Measurements from ENCODE around the gene DNA2. TPM values are rescaled to one million over a fixed set of nuclear protein-coding genes. Genes with fewer than 3 reads are reported as not detected.

The DNA2 gene
- total and polyA plus RNA-seq, 2 of the 13 experiments (the other 11 are each of a cell fraction or from before 2014, with no cell fraction given): 4.8 to 27.3 TPM

GRCh38 chr10:68406111-68406814 is 65.5 kb downstream of the DNA2 start:
- ChIA-PET CTCF (ENCODE audit: low intra/inter-chr PET ratio, low total read pairs) (no interaction called here), POLR2A (interaction anchor here (0.9 to 1.0 kb wide), 3 partner anchors 18 to 74 kb away, joined by 3 to 4 read pairs (median 3); partner anchors contain the start of genes HNRNPH3 and PBLD)
- no peak for FAIRE-seq
- WGBS (ENCODE audit: low lambda C conversion rate): under 1% methylated on average over 13 of the region's 38 CpGs
- H3K4me1 ChIP-seq (ENCODE audit: insufficient read depth, low read length): peaks cover 24% of the 10 kb centered on the region
- intact Hi-C loops (cut with micrococcal nuclease; ENCODE audit: unreplicated experiment): loop anchor here (10.0 kb wide), 2 partner anchors 61 to 139 kb away; no protein-coding TSS in a partner anchor
- H3K36me3 ChIP-seq (replicated peaks in 1 of 2; ENCODE audit: control insufficient read depth in 1 of 2, insufficient read depth in 2 of 2, low read length in 2 of 2): peaks cover 2% of the 10 kb centered on the region in 2 experiments; a peak in 4 of 5 replicates
- peaks cover 6% of the 10 kb centered on the region for H4K20me1 ChIP-seq (ENCODE audit: insufficient read depth, low read length)
- no peaks in the 10 kb centered on the region; a peak in 1 of 5 replicates for H3K27me3 ChIP-seq (ENCODE audit: control insufficient read depth in 1 of 2, insufficient read depth in 2 of 2, low read length in 2 of 2)
- peak overlapping the region; percentile 93 for H3K9ac ChIP-seq (ENCODE audit: insufficient read depth, low read depth, low read length)
- no peak overlapping the region for H2AFZ ChIP-seq (ENCODE audit: low read length)
- BruUV-seq (replicated peaks): no TSS peak
- H3K4me3 ChIP-seq (replicated peaks in 1 of 3; ENCODE audit: insufficient read depth in 1 of 3, low read depth in 2 of 3, low read length in 3 of 3): peak overlapping the region; percentile 85 to 100 (median 98)
- H3K79me2 ChIP-seq (ENCODE audit: insufficient read depth, low read length): peaks cover 41% of the 10 kb centered on the region
- peak overlapping the region; percentile 90 for H3K27ac ChIP-seq (ENCODE audit: extremely low read length, insufficient read depth, low read length)
- H3K9me3 ChIP-seq (ENCODE audit: low read length): no peaks in the 10 kb centered on the region
- ATAC-seq: peak; percentile 63
- in situ Hi-C loops (cut with HindIII; ENCODE audit: extremely low pct_ligation_motif_present, low pct_unique_long_range_greater_than_20kb): no loop called here
- peak overlapping the region; percentile 99 for H3K4me2 ChIP-seq (ENCODE audit: low read depth, low read length)
- DNase-seq (ENCODE audit: low spot score): peak; percentile 23
- TF ChIP-seq ZNF343 (CRISPR knock-in tag; IDR thresholded peaks at IDR 0.05): no peak
- no peak for TF ChIP-seq FOXC1 (CRISPR knock-in tag; IDR thresholded peaks at IDR 0.05; ENCODE audit: borderline replicate concordance)
- TF ChIP-seq NFIB (CRISPR knock-in tag; IDR thresholded peaks at IDR 0.05; ENCODE audit: borderline replicate concordance): no peak
- TF ChIP-seq TCF7L2 (IDR thresholded peaks at IDR 0.05; ENCODE audit: low read depth, low read length): no peak
- TF ChIP-seq ZNF644 (CRISPR knock-in tag; IDR thresholded peaks at IDR 0.05; ENCODE audit: low read depth): no peak
- no peak for TF ChIP-seq SP140L (CRISPR knock-in tag; IDR thresholded peaks at IDR 0.05; ENCODE audit: borderline replicate concordance)
- TF ChIP-seq ZMAT3 (CRISPR knock-in tag; conservative IDR thresholded peaks at IDR 0.05): no peak
- no peak for TF ChIP-seq HCFC1 (IDR thresholded peaks at IDR 0.05; ENCODE audit: low read depth, low read length)
- TF ChIP-seq ZBTB20 (CRISPR knock-in tag; IDR thresholded peaks at IDR 0.05; ENCODE audit: borderline replicate concordance, low read depth): no peak; the same call in 1 of the 2 replicates
- TF ChIP-seq KDM5A (IDR thresholded peaks at IDR 0.05; ENCODE audit: borderline replicate concordance, low read length): no peak
- no peak for TF ChIP-seq ZFP90 (CRISPR knock-in tag; IDR thresholded peaks at IDR 0.05; ENCODE audit: borderline replicate concordance)
- TF ChIP-seq ZFAT (CRISPR knock-in tag; conservative IDR thresholded peaks at IDR 0.05): no peak
- TF ChIP-seq ZNF225 (CRISPR knock-in tag; IDR thresholded peaks at IDR 0.05): no peak; the same call in 1 of the 2 replicates
- no peak for TF ChIP-seq DMTF1 (CRISPR knock-in tag; IDR thresholded peaks at IDR 0.05)
- TF ChIP-seq TFE3 (CRISPR knock-in tag; IDR thresholded peaks at IDR 0.05): no peak
- TF ChIP-seq ZNF782 (CRISPR knock-in tag; IDR thresholded peaks at IDR 0.05; ENCODE audit: borderline replicate concordance): 0 out of 2 replicates have a peak, but pooled peaks have one; percentile 17
- no peak for TF ChIP-seq POGZ (CRISPR knock-in tag; IDR thresholded peaks at IDR 0.05)
- TF ChIP-seq BCLAF1 (IDR thresholded peaks at IDR 0.05): no peak
- no peak for TF ChIP-seq IRF2 (CRISPR knock-in tag; IDR thresholded peaks at IDR 0.05)

All from HepG2 (cell line).